HG03097 (cell line): ENCODE data around the gene ARL13A.
"Not testable (repeated sequence)": the region's sequence is repeated elsewhere in the genome, so short reads cannot be mapped to it uniquely, and the experiment has no call there.

Experiments
- ATAC-seq: cut with Tn5 transposase; IDR thresholded peaks from one replicate; pipeline ENCODE4 v1.9.1; 2021; ENCODE audit not compliant: unreplicated experiment, low FRiP score

The ARL13A gene

GRCh38 chrX:100984818-100985217 lies 15.3 kb downstream of the ARL13A start:
- no peak for ATAC-seq

GRCh38 chrX:100990139-100990538 lies 20.6 kb downstream of the ARL13A start:
- no peak for ATAC-seq

- ATAC-seq, result no peak
Measured at GRCh38 chrX:100994352-100995281, 25.1 kb downstream of the ARL13A start.

GRCh38 chrX:100995469-100995868 lies 26.0 kb downstream of the ARL13A start:
- ATAC-seq, result no peak

GRCh38 chrX:100999451-100999850 lies 29.9 kb downstream of the ARL13A start:
- ATAC-seq, result no peak

GRCh38 chrX:101009090-101009489 lies 39.6 kb downstream of the ARL13A start:
- no peak for ATAC-seq

- ATAC-seq, result not testable (repeated sequence)
Measured at GRCh38 chrX:101012031-101012430, 42.5 kb downstream of the ARL13A start.

GRCh38 chrX:101022020-101022419 lies 52.5 kb downstream of the ARL13A start:
- no peak for ATAC-seq

GRCh38 chrX:101025126-101025525 lies 55.6 kb downstream of the ARL13A start:
- no peak for ATAC-seq

- ATAC-seq, result no peak
Measured at GRCh38 chrX:101028562-101028961, 59.1 kb downstream of the ARL13A start.

- ATAC-seq, result no peak
Measured at GRCh38 chrX:101029665-101030064, 60.2 kb downstream of the ARL13A start.

- no peak for ATAC-seq
Measured at GRCh38 chrX:101037231-101037630, 67.7 kb downstream of the ARL13A start.

- no peak for ATAC-seq
Measured at GRCh38 chrX:101040197-101040596, 70.7 kb downstream of the ARL13A start.
